K562 treated with DMSO at 1 percent for 48 hours (cell line): ENCODE measurements around the gene HTRA2. TPM values are rescaled to one million over a fixed set of nuclear protein-coding genes. Genes with fewer than 3 reads are reported as not detected.

Source experiments
- total RNA-seq: library from RNA; unstranded; fragments of 300-600 nt; gene quantifications from 2 replicates; pipeline ENCODE4 v1.2.3, GENCODE V29; 2022; ENCODE audit warnings: low replicate concordance; ENCODE audit errors: extremely low read depth

Gene HTRA2
- not detected in 2 replicates for total RNA-seq

GRCh38 chr2:74529357-74530238 is at the start of gene HTRA2, which contains the start of gene AUP1:
Gene HTRA2 (plus strand): TSS chr2:74529933. CDS start chr2:74530007, 74 bp downstream.
Gene AUP1 (minus strand): TSS chr2:74529706. CDS start chr2:74529629, 77 bp downstream.

DNA sequence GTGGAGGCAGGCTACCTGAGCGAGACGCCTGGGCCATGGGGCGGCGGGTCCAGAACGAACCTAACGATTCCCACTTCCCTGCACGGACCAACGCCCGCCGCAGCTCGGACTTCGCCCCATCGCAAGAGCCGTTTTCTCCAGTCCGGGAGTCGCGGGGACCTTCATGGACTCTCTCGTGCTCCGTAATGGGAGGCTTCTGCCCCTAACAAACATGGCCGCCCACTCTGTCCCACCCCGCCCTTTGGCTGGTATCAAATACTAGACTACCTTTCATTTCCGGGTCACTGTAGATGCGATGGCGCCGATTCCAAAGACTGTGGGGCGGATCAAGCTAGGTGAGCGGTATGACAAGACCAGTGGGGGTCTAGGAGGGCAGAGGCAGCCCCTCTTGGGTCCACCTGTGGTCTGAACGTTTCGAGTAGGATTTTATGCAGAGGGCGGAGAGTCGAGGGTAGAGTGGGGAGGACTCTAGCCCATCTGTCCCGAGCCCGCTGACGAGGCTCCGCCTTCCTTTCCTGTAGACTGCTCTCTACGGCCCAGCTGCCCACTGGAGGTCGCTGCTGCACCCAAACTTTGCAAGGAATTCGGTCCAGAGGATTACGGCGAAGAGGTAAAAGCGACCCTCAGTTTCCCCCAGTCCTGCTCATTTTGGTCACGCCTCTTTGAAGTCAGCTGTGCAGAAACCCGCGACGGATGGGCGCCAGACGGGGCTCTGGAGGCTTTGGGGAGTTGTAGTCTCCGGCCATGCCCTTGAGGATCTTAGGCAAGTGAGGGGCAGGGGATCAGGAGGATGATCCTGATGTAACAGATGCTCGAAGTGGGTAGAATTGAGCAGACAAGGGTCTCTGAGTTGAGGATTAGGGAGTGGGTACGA is 46.7 kb upstream of the HTRA2 start, which contains the start of the genes CCDC142 and TTC31:
Gene CCDC142 (minus strand): TSS at position 198 of the 874 bp plus-strand sequence. CDS start 161 bp downstream, at position 37.
Gene TTC31 (plus strand): TSS at position 281 of the 874 bp plus-strand sequence. CDS start 15 bp downstream, at position 296.

DNA sequence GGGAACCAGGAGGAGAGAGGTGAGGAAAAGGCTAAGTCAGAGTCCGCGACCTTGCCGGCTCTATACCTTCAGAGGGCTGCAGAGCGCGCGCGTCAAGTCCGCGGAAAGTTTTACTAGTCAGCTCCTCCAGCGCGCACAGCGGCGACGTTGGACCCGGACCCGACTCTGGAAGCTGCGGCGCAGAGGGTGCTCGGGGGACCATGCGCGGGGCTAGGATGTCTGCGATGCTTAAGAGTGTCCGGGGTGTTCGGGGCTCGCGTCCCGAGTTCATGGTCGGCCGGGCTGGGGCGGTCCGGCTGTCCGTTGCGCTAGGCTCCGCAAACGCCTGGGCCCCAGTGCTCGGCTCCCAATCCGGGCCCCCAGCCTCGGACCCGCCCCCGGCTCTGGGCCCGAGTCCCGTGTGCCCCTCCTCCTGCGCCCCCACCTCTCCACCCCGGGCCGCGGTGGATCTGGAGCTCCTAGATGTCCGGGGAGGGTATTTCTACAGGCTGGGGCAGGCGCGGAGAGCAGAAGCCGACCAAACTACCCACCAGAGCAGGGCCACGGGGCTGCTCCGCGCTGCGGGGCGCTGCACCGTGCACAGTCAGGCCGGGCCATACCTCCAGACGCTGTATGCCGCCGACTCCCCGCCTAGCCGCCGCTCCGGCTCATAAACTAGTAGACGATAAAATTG is 30.3 kb upstream of the HTRA2 start, which contains the start of gene LBX2:
Gene LBX2 (minus strand): TSS at position 337 of the 673 bp plus-strand sequence. CDS start 66 bp downstream, at position 271.

GRCh38 chr2:74507145-74507925 is 22.4 kb upstream of the HTRA2 start, which contains the start of gene PCGF1:
Gene PCGF1 (minus strand): TSS chr2:74507695. CDS start chr2:74507668, 27 bp downstream.

DNA sequence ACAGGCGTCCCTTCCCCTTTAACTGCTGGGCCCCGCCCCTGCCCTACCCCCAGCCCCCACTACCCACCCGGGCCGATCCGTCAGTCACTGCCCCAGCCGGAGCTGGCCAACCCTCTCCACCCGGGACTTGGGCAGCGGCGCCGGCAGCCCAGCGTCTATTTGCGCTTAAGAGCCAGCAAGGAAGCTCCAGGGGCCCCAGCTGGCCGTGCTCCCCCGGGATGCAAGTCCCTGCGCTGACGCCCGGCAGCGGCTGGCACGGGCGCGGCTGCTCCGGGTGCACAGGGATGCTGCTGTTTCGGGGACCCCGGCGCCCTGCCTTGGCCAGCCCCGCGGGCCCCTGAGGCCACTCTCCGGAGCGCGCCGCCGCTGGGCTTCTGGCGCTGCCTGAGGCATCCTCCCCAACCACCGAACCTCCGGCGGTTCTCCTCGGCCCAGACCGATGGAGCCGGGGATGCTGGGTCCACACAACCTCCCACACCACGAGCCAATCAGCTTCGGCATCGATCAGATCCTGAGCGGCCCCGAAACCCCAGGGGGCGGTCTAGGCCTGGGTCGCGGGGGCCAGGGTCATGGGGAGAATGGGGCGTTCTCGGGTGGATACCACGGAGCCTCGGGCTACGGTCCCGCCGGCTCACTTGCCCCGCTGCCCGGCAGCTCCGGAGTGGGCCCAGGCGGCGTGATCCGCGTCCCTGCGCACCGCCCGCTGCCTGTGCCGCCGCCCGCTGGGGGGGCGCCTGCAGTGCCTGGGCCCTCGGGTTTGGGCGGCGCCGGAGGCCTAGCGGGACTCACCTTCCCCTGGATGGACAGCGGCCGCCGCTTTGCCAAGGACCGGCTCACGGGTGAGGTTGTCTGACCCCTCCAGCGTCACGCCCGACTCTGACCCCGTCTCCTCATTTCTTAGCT is 15.1 kb upstream of the HTRA2 start, which contains the start of gene TLX2:
Gene TLX2 (plus strand): TSS at position 83 of the 903 bp plus-strand sequence. CDS start 357 bp downstream, at position 440.

GRCh38 chr2:74525717-74526648 is 3.8 kb upstream of the HTRA2 start, which contains the start of gene DQX1:
Gene DQX1 (minus strand): TSS chr2:74526231. CDS start chr2:74525729, 502 bp downstream.

GRCh38 chr2:74553892-74554819 is 24.4 kb downstream of the HTRA2 start, which contains the start of the genes DOK1 and LOXL3:
Gene DOK1 (plus strand): TSS chr2:74554720. CDS start chr2:74554755, 35 bp downstream.
Gene LOXL3 (minus strand): TSS chr2:74553942. CDS start chr2:74552634, 1,308 bp downstream.

Other genes starting within 250 kb of the HTRA2 start
- not detected in 2 replicates for gene SLC4A5, start 186.5 kb upstream of the HTRA2 start, total RNA-seq
- 86.7 TPM in 1 of 2 replicates, not detected in the other for gene DCTN1, start 149.6 kb upstream of the HTRA2 start, total RNA-seq
- gene C2orf81, start 108.3 kb upstream of the HTRA2 start, total RNA-seq, result not detected in 2 replicates
- not detected in 2 replicates for gene WDR54, start 108.2 kb upstream of the HTRA2 start, total RNA-seq
- not detected in 2 replicates for gene RTKN, start 88.0 kb upstream of the HTRA2 start, total RNA-seq
- gene INO80B, start 74.8 kb upstream of the HTRA2 start, total RNA-seq, result not detected in 2 replicates
- not detected in 2 replicates for gene WBP1, start 71.5 kb upstream of the HTRA2 start, total RNA-seq
- 308 TPM in 1 of 2 replicates, not detected in the other for gene MOGS, start 64.6 kb upstream of the HTRA2 start, total RNA-seq
- not detected in 2 replicates for gene MRPL53, start 57.3 kb upstream of the HTRA2 start, total RNA-seq
- not detected in 2 replicates for gene CCDC142, start 46.9 kb upstream of the HTRA2 start, total RNA-seq
- not detected in 2 replicates for gene TTC31, start 46.9 kb upstream of the HTRA2 start, total RNA-seq
- not detected in 2 replicates for gene LBX2, start 30.3 kb upstream of the HTRA2 start, total RNA-seq
- not detected in 2 replicates for gene PCGF1, start 22.2 kb upstream of the HTRA2 start, total RNA-seq
- gene TLX2, start 15.5 kb upstream of the HTRA2 start, total RNA-seq, result not detected in 2 replicates
- gene DQX1, start 3.7 kb upstream of the HTRA2 start, total RNA-seq, result not detected in 2 replicates
- not detected in 2 replicates for gene AUP1, start 227 bp upstream of the HTRA2 start, total RNA-seq
- gene LOXL3, start 24.0 kb downstream of the HTRA2 start, total RNA-seq, result not detected in 2 replicates
- gene DOK1, start 24.8 kb downstream of the HTRA2 start, total RNA-seq, result not detected in 2 replicates
- not detected in 2 replicates for gene M1AP, start 118.4 kb downstream of the HTRA2 start, total RNA-seq
- not detected in 2 replicates for gene SEMA4F, start 124.3 kb downstream of the HTRA2 start, total RNA-seq